ENCODE results near the gene NRBF2.

DNA sequence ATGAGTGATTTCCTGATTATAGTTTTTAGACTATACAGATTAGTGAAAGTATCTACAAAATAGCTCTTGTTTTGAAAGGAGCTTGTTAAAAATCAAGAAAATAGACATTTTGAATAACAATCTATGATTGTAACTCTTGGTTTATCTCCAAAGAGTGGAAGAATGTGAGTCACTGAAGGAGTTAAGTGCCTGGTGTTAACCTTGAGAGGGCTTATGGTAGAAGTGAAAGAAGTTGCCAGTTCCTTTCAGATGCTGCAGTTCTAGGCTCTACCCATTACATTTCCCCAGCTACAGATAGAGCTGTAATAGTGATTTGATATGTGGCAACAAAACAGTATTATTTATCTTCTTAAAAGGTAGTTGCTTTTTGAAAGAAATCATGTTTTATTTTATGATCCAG lies 12.7 kb downstream of the NRBF2 start:
- TF ChIP-seq EZH2phosphoT487 (IDR thresholded peaks at IDR 0.05; ENCODE audit: borderline replicate concordance), result no peak
- TF ChIP-seq, protein P1, sequence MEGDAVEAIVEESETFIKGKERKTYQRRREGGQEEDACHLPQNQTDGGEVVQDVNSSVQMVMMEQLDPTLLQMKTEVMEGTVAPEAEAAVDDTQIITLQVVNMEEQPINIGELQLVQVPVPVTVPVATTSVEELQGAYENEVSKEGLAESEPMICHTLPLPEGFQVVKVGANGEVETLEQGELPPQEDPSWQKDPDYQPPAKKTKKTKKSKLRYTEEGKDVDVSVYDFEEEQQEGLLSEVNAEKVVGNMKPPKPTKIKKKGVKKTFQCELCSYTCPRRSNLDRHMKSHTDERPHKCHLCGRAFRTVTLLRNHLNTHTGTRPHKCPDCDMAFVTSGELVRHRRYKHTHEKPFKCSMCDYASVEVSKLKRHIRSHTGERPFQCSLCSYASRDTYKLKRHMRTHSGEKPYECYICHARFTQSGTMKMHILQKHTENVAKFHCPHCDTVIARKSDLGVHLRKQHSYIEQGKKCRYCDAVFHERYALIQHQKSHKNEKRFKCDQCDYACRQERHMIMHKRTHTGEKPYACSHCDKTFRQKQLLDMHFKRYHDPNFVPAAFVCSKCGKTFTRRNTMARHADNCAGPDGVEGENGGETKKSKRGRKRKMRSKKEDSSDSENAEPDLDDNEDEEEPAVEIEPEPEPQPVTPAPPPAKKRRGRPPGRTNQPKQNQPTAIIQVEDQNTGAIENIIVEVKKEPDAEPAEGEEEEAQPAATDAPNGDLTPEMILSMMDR (conservative IDR thresholded peaks at IDR 0.05; ENCODE audit: low read length), result no peak
